ENCODE results near the gene CLEC16A.

DNA sequence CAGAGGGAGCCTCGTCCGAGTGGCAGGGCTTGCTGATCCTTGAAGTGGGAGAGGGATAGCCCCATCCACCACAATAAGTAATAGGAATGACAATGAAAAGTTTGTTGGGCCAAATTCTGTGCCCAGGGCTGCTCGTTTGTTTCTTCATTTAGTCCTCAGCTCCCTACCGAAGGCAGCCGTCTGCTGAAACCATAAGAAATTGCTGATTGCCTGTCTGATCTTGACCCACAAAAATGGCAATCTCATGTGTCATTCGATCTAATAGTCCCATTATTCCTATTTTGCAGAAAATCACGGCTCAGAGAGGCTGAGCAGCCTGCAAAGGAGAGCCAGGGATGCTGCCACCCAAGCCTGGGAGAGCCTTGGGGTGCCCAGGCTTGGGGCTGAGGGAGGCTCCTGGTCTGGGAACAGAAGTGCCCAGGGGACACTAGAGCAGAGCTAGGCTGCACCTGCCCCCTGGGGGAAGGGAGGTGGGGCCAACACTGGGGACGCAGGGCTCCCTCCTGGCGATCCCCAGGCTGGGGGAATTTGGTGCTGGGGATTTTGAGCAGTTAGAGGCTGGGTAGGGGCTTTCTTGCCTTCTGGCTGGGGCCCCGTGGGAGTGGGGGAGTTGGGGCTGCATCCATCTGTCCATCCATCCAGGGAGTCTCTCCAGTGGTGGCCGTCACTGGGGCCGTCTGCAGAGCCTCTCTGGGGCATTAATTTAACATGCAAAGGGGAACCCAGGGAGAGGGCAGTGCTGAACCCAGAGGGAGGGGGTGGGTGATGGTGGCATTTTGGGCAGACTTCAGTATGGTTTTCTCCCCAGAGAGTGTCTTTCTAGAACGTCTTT lies 258.1 kb downstream of the CLEC16A start:
- TF ChIP-seq, protein P1, sequence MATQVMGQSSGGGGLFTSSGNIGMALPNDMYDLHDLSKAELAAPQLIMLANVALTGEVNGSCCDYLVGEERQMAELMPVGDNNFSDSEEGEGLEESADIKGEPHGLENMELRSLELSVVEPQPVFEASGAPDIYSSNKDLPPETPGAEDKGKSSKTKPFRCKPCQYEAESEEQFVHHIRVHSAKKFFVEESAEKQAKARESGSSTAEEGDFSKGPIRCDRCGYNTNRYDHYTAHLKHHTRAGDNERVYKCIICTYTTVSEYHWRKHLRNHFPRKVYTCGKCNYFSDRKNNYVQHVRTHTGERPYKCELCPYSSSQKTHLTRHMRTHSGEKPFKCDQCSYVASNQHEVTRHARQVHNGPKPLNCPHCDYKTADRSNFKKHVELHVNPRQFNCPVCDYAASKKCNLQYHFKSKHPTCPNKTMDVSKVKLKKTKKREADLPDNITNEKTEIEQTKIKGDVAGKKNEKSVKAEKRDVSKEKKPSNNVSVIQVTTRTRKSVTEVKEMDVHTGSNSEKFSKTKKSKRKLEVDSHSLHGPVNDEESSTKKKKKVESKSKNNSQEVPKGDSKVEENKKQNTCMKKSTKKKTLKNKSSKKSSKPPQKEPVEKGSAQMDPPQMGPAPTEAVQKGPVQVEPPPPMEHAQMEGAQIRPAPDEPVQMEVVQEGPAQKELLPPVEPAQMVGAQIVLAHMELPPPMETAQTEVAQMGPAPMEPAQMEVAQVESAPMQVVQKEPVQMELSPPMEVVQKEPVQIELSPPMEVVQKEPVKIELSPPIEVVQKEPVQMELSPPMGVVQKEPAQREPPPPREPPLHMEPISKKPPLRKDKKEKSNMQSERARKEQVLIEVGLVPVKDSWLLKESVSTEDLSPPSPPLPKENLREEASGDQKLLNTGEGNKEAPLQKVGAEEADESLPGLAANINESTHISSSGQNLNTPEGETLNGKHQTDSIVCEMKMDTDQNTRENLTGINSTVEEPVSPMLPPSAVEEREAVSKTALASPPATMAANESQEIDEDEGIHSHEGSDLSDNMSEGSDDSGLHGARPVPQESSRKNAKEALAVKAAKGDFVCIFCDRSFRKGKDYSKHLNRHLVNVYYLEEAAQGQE (IDR thresholded peaks at IDR 0.05; ENCODE audit: low read depth), result no peak
- no peak for TF ChIP-seq EP300 (IDR thresholded peaks at IDR 0.05; ENCODE audit: borderline replicate concordance)
